ENCODE data around the gene GNL1. TPM values are rescaled to one million over a fixed set of nuclear protein-coding genes. Genes with fewer than 3 reads are reported as not detected.
"Not testable (repeated sequence)": the region's sequence is repeated elsewhere in the genome, so short reads cannot be mapped to it uniquely, and the experiment has no call there.

The GNL1 gene
- polyA plus RNA-seq, 6 donors from 2014 or later = 23.8 to 47.4 (median 36.8) TPM

DNA sequence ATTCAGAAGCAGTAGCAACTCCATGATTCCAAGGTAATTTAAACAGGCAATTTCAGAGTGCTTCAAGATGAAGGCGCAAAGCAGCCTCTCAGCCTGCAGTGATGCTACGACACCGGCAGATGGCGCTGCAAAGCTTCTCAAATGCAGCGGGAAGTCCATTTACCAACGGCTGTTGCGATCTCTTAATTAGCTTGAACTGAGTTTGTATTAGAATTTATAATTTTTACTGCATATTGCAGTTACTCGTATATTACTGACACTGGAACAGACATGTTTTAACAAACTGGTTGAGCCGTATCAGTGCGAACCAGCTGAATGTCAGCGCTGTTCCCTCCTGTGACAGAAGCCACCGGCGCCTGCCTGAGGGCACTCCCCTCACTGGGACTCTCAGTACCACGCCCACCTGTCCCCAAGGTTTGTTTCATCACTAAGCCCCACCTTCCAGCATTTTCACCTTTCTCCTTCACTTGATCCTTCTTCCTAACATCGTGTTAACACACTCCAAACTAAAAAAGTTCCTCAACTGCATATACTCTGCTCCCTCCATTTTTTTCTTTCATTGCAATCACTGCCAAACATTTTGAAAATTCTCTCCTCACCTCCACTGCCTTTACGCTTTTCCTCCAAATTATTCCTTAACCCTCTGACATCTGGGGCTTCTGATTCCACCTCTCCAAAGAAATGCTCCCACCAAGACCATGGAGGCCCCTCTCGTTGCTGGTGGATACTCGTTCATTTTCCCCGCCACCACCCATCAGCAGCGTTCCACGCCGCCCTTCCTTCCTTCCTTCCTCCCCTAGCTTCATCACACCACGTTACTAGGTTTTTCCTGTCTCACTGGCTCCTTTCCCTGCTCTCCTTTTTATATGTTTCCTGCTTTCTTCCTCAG, 14.5 kb downstream of the GNL1 start:
- peak overlapping the region; percentile 72 to 99 (median 96) for H3K27ac Mint-ChIP-seq
- ATAC-seq (ENCODE audit: low read depth in 2 of 2) (peak; percentile 78), DNase-seq (peak; percentile 79)
- peaks cover 27 to 33% (median 29%) of the 10 kb centered on the region in 3 donors for H3K4me1 Mint-ChIP-seq
- H3K4me3 Mint-ChIP-seq = peak overlapping the region; percentile 83 to 97 (median 92)
- H3K36me3 Mint-ChIP-seq = no peaks in the 10 kb centered on the region
- no peaks in the 10 kb centered on the region for H3K27me3 Mint-ChIP-seq
- H3K9me3 Mint-ChIP-seq = no peaks in the 10 kb centered on the region

GRCh38 chr6:30537931-30538330, 18.4 kb downstream of the GNL1 start:
- H3K27me3 Mint-ChIP-seq = no peaks in the 10 kb centered on the region
- no peak for ATAC-seq (ENCODE audit: low read depth in 2 of 2)

GRCh38 chr6:30533460-30534294, 22.6 kb downstream of the GNL1 start:
- H3K4me1 Mint-ChIP-seq = peaks cover 24 to 43% (median 36%) of the 10 kb centered on the region in 3 donors
- DNase-seq = no peak
- H3K27me3 Mint-ChIP-seq = no peaks in the 10 kb centered on the region
- H3K36me3 Mint-ChIP-seq = no peaks in the 10 kb centered on the region
- peak overlapping the region in 2 of 6 donors; percentile 13 to 63 for H3K27ac Mint-ChIP-seq
- no peaks in the 10 kb centered on the region for H3K9me3 Mint-ChIP-seq
- ATAC-seq (ENCODE audit: low read depth in 2 of 2) = no peak
- peak overlapping the region in 7 of 8 donors; percentile 1 to 95 (median 63) for H3K4me3 Mint-ChIP-seq

More at GRCh38 chr6:30537931-30538330, 18.4 kb downstream of the GNL1 start:
- DNase-seq = no peak
- H3K36me3 Mint-ChIP-seq = no peaks in the 10 kb centered on the region
- H3K4me1 Mint-ChIP-seq = peaks cover 17 to 20% (median 18%) of the 10 kb centered on the region in 3 donors
- H3K9me3 Mint-ChIP-seq = no peaks in the 10 kb centered on the region
- no peak overlapping the region for H3K27ac Mint-ChIP-seq
- no peak overlapping the region for H3K4me3 Mint-ChIP-seq

DNA sequence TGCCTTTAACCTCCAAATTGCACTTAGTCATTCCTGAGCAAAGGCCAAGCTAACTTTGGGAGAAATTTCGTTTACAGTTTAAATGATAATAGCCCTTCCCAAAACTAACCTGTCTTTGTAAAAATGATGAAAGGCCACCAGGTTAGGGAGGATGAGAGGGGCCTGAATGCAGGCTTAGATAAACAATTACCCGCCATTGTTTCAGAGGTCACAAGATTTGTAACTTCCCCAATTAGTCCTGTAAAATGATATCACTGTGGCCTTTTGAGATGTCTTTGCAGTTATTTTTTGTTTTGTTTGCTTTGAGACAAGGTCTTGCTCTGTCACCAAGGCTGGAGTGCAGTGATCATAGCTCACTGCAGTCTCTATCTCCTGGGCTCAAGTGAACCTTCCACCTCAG, 26.3 kb downstream of the GNL1 start:
- Mint-ChIP-seq H3K9me3 (peaks cover 0 to 2% (median 0%) of the 10 kb centered on the region in 7 donors), H3K27ac (peak overlapping the region in 5 of 6 donors; percentile 49 to 96 (median 79)), H3K4me3 (peak overlapping the region in 6 of 8 donors; percentile 9 to 83 (median 40)), H3K4me1 (peaks cover 29 to 69% (median 46%) of the 10 kb centered on the region in 3 donors), H3K27me3 (no peaks in the 10 kb centered on the region), H3K36me3 (no peaks in the 10 kb centered on the region)
- DNase-seq (no peak), ATAC-seq (ENCODE audit: low read depth in 2 of 2) (peak; percentile 50 to 53)

DNA sequence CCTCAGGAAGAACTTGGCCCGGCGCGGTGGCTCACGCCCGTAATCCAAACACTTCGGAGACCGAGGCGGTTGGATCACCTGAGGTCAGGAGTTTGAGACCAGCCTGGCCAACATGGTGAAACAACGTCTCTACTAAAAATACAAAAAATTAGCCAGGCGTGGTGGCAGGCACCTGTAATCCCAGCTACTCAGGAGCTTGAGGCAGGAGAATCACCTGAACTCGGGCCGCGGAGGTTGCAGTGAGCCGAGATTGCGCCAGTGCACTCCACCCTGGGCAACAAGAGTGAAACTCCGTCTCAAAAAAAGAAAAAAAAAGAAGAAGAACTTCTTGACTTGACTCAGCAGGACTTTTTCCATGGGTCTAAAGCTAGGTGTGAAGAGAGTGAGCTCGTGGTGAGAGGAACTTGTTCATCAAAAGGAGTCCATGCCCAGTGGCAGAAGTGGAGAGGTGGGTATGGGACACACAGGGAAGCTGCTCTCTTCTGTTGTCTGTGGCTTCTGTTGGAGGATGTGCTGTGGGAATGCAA, 26.9 kb downstream of the GNL1 start:
- ATAC-seq (ENCODE audit: low read depth in 2 of 2) = peak; percentile 56 to 66
- H3K27me3 Mint-ChIP-seq, DNase-seq, H3K36me3 Mint-ChIP-seq, H3K9me3 Mint-ChIP-seq: not testable (repeated sequence)
- Mint-ChIP-seq H3K4me1 (peaks cover 32 to 75% (median 52%) of the 10 kb centered on the region in 3 donors), H3K27ac (peak overlapping the region; percentile 70 to 96 (median 84)), H3K4me3 (peak overlapping the region; percentile 19 to 83 (median 62))

GRCh38 chr6:30526444-30526843, 29.8 kb downstream of the GNL1 start:
- not testable (repeated sequence) for H3K36me3 Mint-ChIP-seq; H3K9me3 Mint-ChIP-seq; ATAC-seq (ENCODE audit: low read depth in 2 of 2); DNase-seq; H3K27me3 Mint-ChIP-seq; H3K4me3 Mint-ChIP-seq
- Mint-ChIP-seq H3K4me1 (peaks cover 45 to 84% (median 65%) of the 10 kb centered on the region in 3 donors), H3K27ac (peak overlapping the region in 1 of 6 donors; percentile 33)

DNA sequence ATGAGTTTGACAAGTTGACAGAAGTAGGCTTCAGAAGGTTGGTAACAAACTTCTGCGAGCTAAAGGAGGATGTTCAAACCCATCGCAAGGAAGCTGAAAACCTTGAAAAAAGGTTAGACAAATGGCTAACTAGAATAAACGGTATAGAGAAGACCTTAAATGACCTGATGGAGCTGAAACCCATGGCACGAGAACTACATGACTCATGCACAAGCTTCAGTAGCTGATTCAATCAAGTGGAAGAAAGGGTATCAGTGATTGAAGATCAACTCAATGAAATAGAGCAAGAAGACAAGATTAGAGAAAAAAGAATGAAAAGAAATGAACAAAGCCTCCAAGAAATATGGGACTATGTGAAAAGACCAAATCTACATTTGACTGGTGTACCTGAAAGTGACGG, 34.3 kb downstream of the GNL1 start:
- not testable (repeated sequence) for DNase-seq; H3K9me3 Mint-ChIP-seq; H3K4me3 Mint-ChIP-seq; ATAC-seq (ENCODE audit: low read depth in 2 of 2); H3K36me3 Mint-ChIP-seq; H3K27me3 Mint-ChIP-seq
- H3K4me1 Mint-ChIP-seq = peaks cover 39 to 83% (median 57%) of the 10 kb centered on the region in 3 donors
- H3K27ac Mint-ChIP-seq = peak overlapping the region in 3 of 6 donors; percentile 6 to 41 (median 13)

DNA sequence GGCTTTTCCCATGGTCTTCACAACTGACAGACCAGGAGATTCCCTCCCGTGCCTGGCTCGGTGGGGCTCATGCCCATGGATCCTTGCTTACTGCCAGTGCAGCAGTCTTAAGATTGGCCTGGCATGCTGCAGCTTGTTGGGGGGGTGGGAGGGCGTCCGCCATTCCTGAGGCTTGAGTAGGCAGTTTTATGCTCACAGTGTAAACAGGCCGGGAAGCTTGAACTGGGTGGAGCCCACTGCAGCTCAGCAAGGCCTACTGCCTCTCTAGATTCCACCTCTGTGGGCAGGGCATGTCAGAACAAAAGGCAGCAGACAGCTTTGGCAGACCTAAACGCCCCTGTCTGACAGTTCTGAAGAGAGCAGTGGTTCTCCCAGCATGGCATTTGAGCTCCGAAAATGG, 35.2 kb downstream of the GNL1 start:
- not testable (repeated sequence) for H3K27me3 Mint-ChIP-seq; DNase-seq; H3K4me3 Mint-ChIP-seq; ATAC-seq (ENCODE audit: low read depth in 2 of 2); H3K36me3 Mint-ChIP-seq; H3K27ac Mint-ChIP-seq
- Mint-ChIP-seq H3K9me3 (peaks cover 0 to 10% (median 4%) of the 10 kb centered on the region in 7 donors), H3K4me1 (peaks cover 46 to 91% (median 64%) of the 10 kb centered on the region in 3 donors)

GRCh38 chr6:30520522-30520921, 35.8 kb downstream of the GNL1 start:
- DNase-seq (no peak), ATAC-seq (ENCODE audit: low read depth in 2 of 2) (no peak)
- H3K4me3 Mint-ChIP-seq = no peak overlapping the region
- peak overlapping the region in 2 of 6 donors; percentile 66 to 84 for H3K27ac Mint-ChIP-seq
- peaks cover 0 to 9% (median 4%) of the 10 kb centered on the region in 7 donors for H3K9me3 Mint-ChIP-seq
- H3K4me1 Mint-ChIP-seq = peaks cover 48 to 91% (median 70%) of the 10 kb centered on the region in 3 donors
- no peaks in the 10 kb centered on the region for H3K36me3 Mint-ChIP-seq
- no peaks in the 10 kb centered on the region for H3K27me3 Mint-ChIP-seq

DNA sequence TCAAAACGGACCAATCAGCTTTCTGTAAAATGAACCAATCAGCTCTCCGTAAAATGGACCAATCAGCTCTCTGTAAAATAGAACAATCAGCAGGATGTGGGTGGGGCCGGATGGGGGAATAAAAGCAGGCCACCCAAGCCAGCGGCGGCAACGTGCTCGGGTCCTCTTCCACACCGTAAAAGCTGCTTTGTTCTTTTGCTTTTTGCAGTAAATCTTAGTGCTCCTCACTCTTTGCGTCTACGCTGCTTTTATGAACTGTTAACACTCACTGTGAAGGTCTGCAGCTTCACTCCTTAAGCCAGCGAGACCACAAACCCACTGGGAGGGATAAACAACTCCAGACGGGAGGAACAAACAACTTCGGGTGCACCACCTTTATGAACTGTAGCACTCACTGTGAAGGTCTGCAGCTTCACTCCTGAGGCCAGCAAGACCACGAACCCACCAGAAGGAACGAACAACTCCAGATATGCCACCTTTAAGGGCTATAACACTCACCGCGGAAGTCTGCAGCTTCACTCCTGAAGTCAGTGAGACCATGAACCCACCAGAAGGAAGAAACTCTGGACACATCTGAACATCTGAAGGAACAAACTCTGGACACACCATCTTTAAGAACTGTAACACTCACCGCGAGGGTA, 37.7 kb downstream of the GNL1 start:
- H3K9me3 Mint-ChIP-seq; ATAC-seq (ENCODE audit: low read depth in 2 of 2); DNase-seq; H3K27me3 Mint-ChIP-seq; H3K36me3 Mint-ChIP-seq: not testable (repeated sequence)
- peaks cover 39 to 91% (median 67%) of the 10 kb centered on the region in 3 donors for H3K4me1 Mint-ChIP-seq
- H3K27ac Mint-ChIP-seq = peak overlapping the region in 5 of 6 donors; percentile 19 to 89 (median 76)
- peak overlapping the region in 6 of 8 donors; percentile 9 to 71 (median 27) for H3K4me3 Mint-ChIP-seq

DNA sequence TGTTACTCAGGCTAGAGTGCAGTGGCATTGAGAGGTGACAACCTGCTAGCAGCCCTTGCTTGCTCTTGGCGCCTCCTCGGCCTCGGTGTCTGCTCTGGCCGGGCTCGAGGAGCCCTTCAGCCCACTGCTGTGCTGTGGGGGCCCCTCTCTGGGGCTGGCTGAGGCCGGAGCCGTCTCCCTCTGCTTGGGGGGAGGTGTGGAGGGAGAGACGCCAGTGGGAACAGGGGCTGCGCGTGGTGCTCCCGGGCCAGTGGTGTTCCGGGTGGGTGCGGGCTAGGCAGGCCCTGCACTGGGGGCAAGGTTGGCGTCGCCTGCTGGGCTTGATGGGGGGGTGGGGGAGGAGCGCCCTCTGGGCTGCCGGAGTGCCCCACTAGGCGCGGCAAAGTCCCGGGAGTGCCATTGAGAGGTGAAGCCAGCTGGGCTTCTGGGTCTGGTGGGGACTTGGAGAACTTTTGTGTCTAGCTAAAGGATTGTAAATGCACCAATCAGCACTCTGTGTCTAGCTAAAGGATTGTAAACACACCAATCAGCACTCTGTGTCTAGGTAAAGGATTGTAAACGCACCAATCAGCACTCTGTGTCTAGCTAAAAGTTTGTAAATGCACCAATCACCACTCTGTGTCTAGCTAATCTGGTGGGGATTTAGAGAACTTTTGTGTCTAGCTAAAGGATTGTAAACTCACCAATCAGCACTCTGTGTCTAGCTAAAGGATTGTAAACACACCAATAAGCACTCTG, 38.4 kb downstream of the GNL1 start:
- H3K4me3 Mint-ChIP-seq = peak overlapping the region in 6 of 8 donors; percentile 23 to 74 (median 48)
- peaks cover 33 to 90% (median 60%) of the 10 kb centered on the region in 3 donors for H3K4me1 Mint-ChIP-seq
- ATAC-seq (ENCODE audit: low read depth in 2 of 2) = not testable (repeated sequence)

GRCh38 chr6:30516754-30517076, 39.6 kb downstream of the GNL1 start:
- Mint-ChIP-seq H3K4me1 (peaks cover 29 to 90% (median 60%) of the 10 kb centered on the region in 3 donors), H3K4me3 (peak overlapping the region; percentile 86 to 97 (median 95)), H3K27ac (peak overlapping the region; percentile 97 to 99 (median 99))
- not testable (repeated sequence) for ATAC-seq (ENCODE audit: low read depth in 2 of 2); H3K9me3 Mint-ChIP-seq; H3K27me3 Mint-ChIP-seq; H3K36me3 Mint-ChIP-seq; DNase-seq

More for the DNA sequence above, 38.4 kb downstream of the GNL1 start:
- not testable (repeated sequence) for H3K36me3 Mint-ChIP-seq, H3K27me3 Mint-ChIP-seq, DNase-seq, H3K9me3 Mint-ChIP-seq
- H3K27ac Mint-ChIP-seq = peak overlapping the region in 2 of 6 donors; percentile 75 to 87

Measured in naive B cell (primary cell).